OCI-LY1 (cell line): ENCODE results near the gene SORL1-AS1.

Experiments used
- CTCF ChIP-seq: fragments of 200-600 bp; sonication (generic), shearing (Covaris generic); IDR thresholded peaks from 2 replicates; pipeline ENCODE4 v1.5.1; 2017; ENCODE audit warnings: mild to moderate bottlenecking, antibody characterized with exemption, low read length, moderate library complexity, mixed read lengths
- EZH2 ChIP-seq: fragments of 200-600 bp; sonication (generic), shearing (Covaris generic); IDR thresholded peaks from 2 replicates; pipeline ENCODE4 v1.8.0; 2017; ENCODE audit warnings: borderline replicate concordance, mixed run types, mild to moderate bottlenecking, antibody characterized with exemption, low read length, moderate library complexity, mixed read lengths

DNA sequence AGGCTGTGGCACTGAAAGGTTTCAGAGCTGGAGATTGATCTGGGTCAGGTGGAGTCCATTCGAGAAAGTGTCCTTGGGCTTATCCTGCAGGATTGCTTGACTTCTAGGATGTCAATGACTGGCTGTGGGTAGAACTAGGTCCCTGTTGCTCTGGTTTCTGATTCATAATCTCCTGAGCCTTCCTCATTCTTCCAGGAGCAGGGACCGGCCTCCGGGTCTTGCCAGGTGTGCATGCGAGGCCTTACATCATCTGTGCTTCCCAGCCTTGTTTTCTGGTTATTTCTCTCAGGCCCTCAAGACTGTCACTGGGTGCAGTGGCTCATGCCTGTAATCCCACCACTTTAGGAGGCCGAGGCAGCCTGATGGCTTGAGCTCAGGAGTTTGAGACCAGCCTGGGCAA is 33.3 kb upstream of the SORL1-AS1 start:
- TF ChIP-seq CTCF (no peak), EZH2 (no peak)
